Measurements from ENCODE around the gene ACTRT2.

Gene ACTRT2

DNA sequence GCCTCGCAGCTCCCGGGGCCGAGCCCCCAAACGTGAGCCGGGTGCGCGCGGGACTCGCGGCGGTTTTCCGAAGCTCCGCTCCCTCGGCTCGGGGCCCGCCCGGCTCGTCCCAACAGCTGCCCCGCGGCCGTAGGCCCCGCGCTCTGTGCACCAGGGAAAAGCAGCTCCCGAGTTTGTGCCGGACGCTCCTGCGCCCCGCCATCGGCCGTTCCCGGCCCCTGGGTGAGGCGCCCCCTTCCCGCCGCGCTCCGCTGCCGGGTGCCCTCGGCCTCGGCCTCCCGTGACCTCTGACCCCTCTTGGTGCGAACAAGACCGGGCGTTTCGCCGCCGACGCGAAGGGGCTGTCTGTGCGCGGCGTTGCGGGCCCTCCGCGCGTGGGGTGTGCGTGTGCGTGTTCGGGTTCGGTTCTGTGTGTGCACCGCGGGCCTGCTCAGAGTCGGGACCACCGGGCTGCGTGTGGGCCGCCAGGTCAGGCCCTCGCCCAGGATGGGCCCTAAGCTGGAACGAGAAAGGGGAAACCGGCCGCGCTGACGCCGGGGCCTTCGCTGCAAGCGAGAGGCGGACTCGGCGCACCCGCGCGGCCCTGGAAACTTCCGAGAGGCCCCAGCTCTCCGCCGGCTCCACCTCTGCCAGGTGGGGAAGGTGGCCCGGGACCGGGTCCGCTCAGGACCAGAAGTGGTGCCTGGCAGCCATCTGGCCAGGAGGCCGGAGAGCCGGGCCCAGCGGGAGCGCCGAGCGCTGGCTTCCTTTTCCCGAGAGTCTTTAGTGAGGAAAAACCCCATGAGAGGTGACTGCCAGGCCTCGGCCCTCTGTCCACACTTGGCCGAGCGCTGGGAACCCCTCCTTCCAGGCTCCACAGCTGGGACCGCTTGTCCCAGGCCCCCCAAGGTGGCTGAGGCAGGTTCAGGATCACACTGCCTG, 49.6 kb downstream of the ACTRT2 start:
- DNase-seq = no peak

DNA sequence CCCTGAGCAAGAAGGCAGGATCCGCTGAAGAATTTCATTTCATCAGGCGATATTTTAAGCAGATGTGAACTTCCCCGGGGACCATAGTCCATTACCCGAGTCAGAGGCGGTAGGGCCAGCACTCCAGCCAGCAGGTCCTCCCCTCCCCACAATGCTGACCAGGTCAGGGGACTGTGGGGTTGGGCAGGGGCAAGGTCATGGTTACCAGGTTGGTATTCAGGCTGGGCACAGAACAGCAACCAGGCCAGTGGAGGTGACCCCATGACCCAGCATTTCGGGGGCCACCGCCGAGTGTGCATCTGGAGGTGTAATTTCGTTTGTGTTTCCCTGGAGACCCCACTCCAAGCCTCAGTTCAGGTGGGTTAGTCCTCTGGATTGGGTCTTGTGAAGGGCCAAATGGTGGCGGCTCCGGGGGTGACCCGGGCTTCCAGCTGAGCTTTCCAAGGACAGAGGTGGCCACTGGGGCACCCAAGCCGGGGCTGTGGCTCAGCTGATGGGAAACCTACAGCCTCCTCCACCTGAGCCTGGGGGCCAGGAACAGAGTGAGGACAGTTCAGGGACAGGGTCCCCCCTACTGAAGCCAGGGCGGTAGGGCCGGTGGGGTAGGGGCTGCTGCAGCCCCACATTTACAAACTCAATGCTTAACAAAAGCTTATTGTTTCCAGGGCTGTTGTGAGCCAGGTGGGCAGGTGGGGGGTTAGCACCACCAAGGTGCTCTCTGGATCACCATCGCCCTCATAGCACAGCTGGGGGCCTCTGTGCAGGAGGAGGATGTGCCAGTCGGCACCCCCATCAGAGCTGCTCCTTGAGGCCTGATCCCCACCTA, 50.5 kb downstream of the ACTRT2 start:
- DNase-seq = no peak
